T-helper 2 cell (primary cell): Measurements from ENCODE around the gene COL1A2.
A peak's percentile ranks its signal among the peaks of the same experiment; 100 is the strongest.

Source experiments
- DNase-seq, 5 experiments: peaks; one replicate each; pipeline versions ENCODE4 v3.0.0 to v3.0.0-alpha.2; 2012 to 2022

Gene COL1A2

DNA sequence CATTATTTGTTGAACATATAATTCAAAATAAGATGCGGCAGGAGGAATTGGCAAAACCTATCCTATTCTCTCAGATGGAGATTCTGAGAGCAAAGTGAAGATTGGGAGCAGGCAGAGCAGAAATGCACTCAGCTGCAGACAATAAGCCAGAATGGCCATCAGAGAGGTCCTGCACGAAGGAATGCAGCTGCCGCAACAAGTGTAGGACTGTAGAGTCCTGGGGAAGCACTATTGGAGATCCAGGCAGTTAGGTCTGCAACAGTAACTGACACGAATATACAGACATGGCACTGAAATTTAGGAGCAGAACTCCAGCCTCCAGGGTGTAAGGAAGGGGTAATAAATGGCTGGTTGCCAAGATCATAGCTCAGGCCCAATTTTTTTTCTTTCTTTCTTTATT is 10.4 kb upstream of the COL1A2 start:
- no peak for DNase-seq

DNA sequence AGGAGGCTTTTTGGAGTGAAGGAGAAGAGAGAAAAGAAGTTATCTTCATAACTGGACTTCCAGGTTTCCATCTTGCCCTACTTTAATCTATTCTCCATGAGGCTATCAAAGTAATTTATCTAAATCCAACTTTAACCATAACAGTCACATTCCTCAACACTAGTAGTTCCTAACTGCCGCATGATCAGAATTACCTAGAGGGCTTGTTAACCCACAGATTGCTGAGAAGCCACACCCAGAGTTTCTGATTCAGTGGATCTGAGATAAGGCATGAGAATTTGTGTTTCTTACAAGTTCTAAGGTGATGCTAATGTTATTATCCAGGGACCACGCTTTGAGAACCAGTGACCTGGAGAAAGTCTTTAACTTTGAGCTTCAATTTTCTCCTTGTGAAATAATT is 8.3 kb upstream of the COL1A2 start:
- no peak for DNase-seq

DNA sequence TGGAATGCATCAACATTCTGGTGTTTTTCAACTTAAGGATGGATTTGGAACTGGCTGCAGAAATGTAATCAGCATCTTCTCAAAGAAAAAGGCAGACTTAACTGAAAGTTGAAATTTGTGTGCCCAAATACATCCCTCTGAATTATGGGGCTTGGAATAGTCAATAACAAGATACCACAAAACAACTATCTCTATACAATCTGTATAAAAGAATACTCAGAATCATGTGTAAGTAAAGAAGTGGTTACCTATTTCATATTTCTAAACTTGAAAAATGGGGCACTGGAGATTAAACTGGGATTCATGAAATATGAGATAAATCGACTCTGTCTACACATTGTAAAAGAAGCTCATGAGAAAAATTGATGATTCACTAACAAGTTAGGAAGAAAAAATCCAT is 6.2 kb upstream of the COL1A2 start:
- DNase-seq, result no peak

DNA sequence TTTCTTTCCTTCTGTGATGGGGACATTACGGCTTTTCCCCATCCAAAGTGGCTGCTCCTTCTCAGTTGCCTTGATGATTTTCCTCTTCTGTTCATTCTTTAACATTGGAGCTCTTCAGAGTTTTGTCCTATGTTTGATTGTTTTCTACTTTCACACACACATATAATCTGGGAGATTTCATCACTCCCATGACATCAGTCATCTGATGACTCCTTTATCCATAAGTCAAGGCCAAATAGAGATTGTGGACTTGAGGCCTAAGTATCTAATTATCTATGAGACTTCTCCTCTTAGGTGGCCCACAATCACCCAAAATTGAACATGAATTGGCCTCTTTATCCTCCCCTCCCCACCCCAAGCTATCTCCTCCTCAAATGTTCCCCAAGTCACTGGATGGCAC is 5.3 kb upstream of the COL1A2 start:
- DNase-seq, result no peak

DNA sequence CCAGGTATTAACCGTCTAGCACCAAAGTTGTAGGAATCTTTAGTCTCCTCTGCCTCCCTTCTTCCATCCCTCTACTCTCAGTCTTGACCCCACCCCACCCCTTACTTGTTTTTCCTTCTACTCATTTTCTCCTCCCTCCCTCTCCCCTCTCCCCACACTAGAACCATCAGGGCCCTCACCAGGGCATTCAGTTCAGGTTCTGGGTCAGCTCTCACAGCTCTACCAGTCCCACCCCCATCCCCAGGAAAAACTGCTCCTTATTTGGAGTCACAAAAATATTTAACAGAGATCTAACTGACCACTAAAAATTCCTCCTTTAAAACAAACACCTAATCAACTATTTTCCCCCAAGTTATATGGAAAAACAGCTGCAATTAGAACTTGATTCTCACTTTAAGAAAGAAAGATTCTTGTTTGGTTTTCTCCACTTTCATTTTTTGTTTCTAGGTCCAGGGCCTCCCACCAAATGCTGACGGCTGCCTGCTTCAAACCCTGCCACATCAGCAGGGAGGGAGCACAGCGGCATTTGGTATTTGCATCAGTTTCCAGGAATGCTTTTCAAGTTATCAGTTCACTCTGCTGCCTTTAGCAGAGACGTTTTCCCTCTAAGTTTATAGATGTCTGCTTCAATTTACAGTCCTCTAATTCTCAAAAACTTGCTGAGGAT is 2.8 kb upstream of the COL1A2 start:
- no peak for DNase-seq

DNA sequence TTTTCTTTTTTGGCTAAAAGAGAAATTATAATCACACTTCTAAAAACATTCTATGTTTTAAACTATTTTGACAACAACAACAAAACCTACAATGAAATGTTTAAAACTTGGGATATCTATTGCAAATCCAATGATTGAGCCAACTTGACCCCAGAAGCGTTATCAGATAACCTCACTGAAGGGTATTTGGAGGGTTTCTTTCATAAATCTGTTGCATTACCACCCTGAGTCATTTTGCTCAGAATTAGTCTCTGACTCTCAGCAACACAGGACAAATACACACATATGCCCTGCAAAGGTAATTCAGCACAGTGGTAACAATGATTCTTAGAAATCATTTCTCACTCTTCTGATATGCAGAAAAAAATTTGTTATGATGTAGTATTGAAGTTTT is 2.3 kb upstream of the COL1A2 start:
- no peak for DNase-seq

DNA sequence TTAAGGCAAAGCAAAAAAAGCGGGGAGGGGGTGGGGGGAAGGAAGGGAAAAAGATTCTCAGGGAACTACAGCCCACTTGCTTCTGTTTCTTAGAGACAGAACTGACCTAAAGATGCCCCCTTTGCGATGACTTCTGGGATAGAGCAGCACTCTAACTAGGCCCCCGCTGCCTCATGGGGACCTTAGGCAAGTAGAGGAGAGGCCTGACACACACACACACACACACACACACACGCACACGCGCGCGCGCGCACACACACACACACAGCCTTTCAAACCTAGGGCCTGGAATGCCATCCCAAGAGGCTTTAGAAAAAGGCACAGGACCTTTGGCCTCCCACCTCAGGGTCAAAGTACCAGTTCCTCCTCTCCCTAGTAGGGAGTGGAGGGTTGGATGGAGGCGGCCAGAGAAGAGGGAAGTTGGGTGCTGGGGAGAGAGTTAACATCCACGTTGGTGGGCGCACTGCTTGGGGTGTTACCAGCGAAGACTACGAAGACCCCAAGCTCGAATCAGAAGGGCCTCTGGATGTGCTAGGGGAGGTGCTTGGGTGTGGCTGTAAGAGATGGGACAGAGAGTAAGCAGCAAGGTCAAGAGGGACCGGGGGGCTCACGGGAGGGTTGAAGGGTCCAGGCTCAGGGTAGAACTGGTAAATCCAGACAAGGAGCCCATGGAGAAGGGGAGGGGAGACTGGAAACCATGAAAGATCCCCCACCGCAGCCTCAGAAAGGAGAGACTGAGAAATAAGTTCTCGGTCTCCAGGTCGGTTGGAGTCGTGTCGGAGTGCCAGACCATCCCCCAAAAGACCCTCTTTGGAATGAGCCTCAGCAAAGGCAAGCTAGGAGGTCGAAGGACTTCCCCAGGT is 1.2 kb upstream of the COL1A2 start:
- no peak for DNase-seq

DNA sequence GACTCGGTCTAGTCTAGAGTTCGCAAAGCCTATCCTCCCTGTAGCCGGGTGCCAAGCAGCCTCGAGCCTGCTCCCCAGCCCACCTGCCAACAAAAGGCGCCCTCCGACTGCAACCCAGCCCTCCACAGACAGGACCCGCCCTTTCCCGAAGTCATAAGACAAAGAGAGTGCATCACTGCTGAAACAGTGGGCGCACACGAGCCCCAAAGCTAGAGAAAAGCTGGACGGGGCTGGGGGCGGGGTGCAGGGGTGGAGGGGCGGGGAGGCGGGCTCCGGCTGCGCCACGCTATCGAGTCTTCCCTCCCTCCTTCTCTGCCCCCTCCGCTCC is 622 bp upstream of the COL1A2 start:
- DNase-seq, result no peak

DNA sequence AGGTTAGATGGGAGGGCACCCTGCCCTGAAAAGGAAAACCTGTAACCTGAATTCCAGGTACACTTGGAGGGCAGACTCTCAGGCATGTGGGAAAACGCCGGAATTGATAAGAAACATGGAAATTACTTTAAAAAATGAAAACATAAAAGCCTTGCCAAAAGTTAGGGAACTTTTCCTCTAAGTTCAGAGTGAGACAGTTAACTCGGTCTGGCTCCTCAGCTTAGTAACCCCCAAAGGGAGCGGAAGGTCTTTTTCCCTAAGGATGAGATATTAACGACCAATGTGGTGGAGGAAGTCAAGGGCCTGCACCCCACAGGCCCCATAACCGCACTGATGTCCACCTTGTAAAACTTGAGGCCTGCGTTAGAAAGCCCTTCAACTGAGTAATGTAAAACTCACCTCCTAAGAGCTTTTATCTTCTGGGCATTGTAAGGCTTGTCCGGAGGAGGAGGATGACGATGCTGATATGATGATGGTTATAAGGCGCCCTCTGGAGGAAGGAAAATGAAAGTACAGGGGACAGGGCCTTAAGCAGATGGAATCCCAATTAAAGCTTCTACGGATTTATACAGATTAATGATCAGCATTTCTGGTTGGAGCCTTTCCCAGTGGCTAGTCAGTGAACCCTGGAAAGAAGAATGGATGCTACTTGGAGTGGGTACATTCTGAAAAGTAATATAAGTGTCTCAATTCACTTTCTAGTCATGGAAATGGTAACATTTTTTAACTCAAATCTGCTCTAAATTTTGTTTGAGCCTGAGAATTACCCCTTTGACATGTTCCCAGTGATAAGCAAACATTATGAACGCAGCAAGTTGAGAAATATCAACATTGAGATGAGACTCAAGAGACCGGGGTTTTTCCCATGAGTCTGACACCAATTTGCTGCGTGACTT is 694 bp downstream of the COL1A2 start:
- DNase-seq, result peak in 2 of 5 experiments; percentile 24 to 49

DNA sequence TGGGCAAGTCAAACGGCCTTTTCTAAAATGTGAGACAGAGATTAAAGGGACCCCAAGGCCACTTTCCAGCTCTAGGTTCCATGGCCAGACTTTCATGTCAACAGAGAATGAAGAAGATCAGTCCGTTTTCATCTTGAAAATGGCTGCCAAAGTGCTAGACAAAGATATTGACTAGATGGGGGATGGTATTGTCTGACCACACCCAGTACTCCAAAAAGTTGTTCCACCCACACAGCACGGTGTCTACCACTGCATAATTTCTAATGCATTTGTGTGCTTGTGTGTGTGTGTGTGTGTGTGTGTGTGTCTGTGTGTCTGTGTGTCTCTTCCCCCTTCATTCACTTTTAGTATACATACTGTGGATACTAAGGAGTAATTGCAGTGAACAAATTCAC is 1.3 kb downstream of the COL1A2 start:
- DNase-seq, result no peak

DNA sequence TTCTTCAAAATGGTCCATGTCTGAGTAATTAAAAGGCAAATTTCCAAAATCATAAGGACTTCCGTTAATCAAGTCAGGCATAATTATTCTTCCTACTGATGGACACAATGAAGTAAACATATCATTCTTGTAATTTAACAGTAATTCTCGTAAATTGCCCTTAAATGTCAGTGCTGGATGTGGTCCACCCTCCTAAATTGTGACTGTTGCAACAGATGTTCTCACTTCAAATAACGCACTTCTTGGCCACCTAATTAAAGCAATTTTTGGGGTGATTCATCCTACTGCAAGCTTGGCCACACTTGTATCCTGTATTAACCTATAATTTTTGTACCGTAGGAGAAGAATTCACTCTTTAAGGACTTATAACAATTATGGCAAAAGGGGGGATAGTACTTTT is 1.9 kb downstream of the COL1A2 start:
- no peak for DNase-seq

DNA sequence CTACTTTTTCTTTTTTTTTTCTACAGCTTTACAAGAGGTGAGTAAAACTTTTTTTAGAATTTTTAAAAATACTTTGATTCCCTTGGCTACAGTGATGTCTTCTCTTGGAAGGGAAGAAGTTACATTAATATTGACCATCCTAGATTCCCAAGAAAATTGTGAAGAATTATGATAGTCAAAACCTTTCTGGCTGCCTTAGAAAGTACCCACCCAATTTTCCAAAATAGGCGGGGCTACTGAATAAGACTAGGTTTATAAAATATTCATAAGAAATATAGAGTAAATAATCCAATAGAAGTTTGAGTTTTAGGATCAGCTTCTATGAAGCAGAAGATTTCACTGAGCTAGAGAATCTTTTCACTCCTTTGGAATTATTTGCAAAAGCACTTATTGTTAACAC is 3.0 kb downstream of the COL1A2 start:
- no peak for DNase-seq

DNA sequence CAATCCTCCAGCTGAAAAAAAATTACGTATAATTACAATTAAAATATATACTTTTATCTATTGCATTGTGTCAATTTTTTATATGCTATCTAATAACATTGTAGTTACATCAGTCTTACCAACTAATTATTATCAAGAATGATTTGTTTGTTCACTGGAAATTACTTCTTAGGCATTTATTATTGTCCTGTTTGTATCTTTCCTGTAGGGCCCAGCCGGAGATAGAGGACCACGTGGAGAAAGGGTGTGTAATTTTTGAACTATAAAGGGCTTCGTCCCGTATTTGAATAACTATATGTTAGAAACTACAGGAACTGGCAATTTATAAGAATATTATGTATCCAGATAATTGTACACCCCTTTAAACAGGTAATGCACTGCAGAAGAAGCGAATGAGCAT is 4.1 kb downstream of the COL1A2 start:
- no peak for DNase-seq

DNA sequence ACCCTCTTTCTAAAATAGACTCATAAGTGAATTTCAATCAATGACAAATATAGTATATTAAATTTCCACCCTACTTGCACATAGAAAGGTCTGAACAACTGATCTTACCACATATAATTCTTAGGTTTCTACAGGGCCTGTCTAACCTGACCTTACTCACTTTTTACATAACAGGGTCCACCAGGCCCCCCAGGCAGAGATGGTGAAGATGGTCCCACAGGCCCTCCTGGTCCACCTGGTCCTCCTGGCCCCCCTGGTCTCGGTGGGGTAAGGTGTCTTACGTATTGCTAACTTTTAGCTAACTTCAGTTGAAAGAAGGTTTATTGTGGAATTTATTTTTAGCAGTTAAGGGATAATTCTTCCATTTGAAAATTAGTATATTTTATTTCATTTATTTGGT is 5.3 kb downstream of the COL1A2 start:
- DNase-seq, result no peak

DNA sequence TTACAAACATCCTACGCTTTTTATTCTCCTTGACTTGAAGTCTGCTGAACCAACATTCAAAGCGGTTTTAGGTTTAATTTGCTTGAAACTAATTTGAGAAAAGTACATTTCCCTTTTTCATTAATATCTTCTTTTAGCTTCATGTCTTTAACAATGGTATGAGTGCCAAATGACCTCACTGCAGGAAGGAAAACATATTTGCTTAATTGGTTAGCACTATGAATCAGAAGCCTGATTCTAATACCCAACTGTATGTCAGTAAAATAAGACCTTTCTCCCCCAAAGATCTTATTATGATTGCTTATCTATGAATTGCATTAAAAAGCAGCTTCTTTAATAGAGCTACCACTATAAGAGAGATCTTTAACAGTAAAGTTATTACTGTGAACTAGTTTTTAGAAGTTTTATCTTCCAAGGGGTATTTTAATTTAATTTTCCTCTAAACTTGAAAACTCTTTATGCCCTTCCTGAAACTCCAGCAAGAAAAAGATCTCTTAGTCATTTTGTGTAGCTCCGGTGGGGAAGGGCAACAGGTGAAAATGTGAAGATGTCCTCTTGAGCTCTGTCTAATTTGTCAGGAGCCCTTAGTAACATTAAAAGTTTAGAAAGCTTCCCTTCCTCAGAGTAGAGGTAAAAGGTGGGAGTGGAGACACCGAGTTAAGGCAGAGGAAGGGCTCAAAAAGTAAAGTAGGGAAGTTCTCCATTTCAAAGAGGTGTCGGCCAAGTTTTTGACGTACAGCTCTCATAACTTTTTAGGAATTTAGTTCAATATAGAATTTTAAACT is 6.1 kb downstream of the COL1A2 start:
- no peak for DNase-seq

DNA sequence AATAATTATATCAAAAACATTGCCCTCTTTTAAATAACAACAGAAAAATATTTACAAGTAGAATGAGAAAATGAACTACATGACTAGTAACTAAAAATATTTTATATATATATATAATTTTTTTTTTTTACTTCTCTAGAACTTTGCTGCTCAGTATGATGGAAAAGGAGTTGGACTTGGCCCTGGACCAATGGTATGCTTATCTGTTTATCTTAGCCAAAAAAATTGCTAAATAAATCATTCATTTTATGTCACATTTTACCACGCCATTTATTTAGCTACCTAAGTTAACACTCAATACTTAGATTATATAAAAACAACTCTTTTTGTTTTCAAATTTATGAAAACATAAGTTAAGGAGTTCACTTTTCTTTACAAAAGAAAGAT is 6.7 kb downstream of the COL1A2 start:
- no peak for DNase-seq

DNA sequence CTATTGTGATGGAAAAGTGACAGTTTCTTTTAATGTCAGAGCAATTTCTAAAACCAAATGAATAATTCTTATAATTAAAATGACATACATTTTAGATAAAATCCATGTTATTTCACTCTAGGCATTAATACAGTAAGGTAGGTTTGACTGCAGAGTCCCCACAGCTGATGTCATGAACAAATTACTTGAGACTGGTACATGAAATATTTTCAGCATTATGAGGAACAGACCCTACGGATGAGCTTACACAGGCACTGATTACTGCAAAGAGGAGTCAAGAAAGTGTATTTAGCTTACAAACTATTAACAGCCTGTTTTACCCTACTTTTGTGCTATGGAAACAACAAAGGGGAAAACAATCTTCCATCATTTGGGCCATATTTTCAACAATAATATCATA is 8.9 kb downstream of the COL1A2 start:
- no peak for DNase-seq

DNA sequence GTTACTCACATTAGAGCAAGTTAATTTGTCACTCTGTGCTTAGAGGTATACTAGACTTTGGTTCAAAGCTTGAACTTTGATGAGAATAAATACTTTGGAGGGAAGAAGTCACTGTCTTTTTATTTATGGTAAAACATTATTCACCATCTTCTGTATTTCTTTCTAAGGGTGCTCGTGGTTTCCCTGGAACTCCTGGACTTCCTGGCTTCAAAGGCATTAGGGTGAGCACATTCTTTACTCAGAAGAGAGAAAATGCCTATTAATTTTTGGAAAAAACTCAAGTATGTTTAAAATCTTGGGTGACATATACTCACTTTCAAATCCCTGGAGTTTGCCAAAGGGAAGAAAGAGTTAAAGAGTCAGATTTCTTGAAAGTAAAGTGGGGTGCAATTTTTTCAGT is 10.8 kb downstream of the COL1A2 start:
- no peak for DNase-seq

DNA sequence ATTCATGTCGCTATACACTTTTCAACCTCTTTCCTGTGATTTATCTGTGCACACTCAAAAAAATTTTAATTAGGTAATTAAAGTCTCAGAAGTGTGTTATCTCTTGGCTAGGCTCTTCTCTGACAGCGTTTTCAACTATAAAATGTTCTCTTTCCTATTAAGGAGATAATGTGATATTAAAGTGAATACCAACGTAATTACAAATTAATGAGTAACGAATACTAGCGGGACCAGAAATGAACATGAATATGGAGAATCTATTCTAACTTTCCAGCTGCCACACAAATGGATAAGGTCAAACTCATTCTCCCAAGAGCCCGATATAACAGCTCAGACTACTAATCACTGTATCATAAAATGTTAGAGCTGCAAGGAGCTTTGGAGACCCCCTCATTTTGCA is 12.0 kb downstream of the COL1A2 start:
- DNase-seq, result no peak

DNA sequence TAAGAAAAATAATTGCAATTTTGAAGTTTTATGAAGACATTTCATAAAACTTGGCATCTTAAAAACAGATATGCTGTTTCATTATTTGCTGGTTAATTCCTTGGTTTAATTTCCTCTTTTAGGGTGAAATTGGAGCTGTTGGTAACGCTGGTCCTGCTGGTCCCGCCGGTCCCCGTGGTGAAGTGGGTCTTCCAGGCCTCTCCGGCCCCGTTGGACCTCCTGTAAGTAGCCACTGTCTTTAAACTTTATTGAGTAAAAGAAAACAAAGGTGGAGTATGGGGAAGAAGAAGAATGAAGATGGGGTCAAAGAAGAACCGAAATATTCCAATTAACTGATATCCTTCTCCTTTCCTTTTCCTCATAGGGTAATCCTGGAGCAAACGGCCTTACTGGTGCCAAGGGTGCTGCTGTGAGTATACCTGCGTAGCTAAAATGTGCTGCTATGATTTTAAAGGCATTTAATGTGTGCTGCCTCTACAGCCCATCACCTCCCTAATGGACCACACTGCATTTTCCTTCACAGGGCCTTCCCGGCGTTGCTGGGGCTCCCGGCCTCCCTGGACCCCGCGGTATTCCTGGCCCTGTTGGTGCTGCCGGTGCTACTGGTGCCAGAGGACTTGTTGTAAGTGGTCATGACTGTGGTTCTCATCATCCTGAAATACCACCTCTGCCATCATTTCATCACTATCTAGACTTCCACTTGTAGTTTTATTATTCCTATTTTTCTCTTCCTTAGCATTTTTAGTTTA is 14.7 kb downstream of the COL1A2 start:
- no peak for DNase-seq

DNA sequence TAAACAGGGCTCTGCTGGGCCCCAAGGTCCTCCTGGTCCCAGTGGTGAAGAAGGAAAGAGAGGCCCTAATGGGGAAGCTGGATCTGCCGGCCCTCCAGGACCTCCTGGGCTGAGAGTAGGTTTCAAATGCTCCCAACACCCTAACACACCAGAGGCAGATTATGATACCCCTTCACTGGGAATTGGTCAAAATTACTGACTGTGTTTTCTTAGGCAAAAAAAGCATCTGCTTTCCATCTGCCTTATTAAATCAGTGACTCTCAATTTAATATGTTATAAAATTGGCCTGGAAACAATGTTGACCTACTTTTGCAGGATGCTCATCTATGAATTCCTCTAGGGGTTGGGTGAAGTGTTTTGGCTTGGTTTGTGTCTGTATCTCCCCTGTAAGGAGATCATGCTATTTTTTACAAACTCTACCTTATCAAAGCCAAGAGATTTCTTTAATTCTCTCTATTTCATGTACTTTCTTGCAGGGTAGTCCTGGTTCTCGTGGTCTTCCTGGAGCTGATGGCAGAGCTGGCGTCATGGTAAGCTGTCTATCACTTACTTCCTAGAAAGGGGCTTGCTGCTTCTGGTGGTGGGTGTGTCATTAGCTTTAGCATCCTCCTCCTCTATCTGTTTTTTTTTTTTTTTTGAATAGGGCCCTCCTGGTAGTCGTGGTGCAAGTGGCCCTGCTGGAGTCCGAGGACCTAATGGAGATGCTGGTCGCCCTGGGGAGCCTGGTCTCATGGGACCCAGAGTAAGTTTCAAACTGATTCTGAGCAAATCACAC is 15.9 kb downstream of the COL1A2 start:
- DNase-seq, result no peak

DNA sequence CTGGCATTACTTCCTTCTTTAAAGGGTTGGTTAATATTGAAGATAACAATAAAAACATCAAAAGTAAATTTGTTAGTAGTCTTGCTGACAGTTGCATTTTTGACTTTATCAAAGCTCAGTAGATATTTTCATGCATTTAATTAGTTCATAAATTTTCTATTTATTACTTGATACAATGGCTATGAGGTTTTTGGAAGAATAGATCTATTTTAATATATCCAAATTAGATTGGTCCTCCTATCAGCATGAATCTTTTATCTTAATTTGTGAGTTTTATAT is 16.4 kb downstream of the COL1A2 start:
- no peak for DNase-seq
